CD4-positive, CD25-positive, alpha-beta regulatory T cell (primary cell): Measurements from ENCODE around the gene VMO1. TPM values are rescaled to one million over a fixed set of nuclear protein-coding genes. Genes with fewer than 3 reads are reported as not detected.

Experiments used
- ATAC-seq, 2 donors: fragments of 150-1000 bp; cut with Tn5 transposase; one replicate each; pipeline ENCODE4 v1.10.0; 2021; ENCODE audit warnings: low read depth in 2 of 2, moderate number of reproducible peaks in 2 of 2, moderate library complexity in 1 of 2
- DNase-seq, 3 donors: peaks; one replicate each; pipeline versions ENCODE4 v3.0.0 to v3.0.0-alpha.2; 2012 to 2022; ENCODE audit warnings: mixed read lengths in 1 of 3
- H3K27ac ChIP-seq: one replicate; pipeline ENCODE4 v1.7.0; 2013; ENCODE audit warnings: mild to moderate bottlenecking, low read length; ENCODE audit not compliant: insufficient read depth, poor library complexity, severe bottlenecking
- H3K27me3 ChIP-seq: one replicate; pipeline ENCODE4 v1.7.0; 2013; ENCODE audit warnings: low read length; ENCODE audit not compliant: control insufficient read depth, insufficient read depth
- H3K36me3 ChIP-seq: one replicate; pipeline ENCODE4 v1.7.0; 2013; ENCODE audit warnings: mild to moderate bottlenecking, low read length, moderate library complexity; ENCODE audit not compliant: control insufficient read depth, insufficient read depth
- H3K4me1 ChIP-seq: 2 replicates; pipeline ENCODE4 v1.7.0; 2013; ENCODE audit warnings: mild to moderate bottlenecking, low read length; ENCODE audit not compliant: insufficient read depth, control insufficient read depth, poor library complexity, severe bottlenecking
- H3K4me3 ChIP-seq: one replicate; pipeline ENCODE4 v1.7.0; 2013; ENCODE audit warnings: low read depth, mild to moderate bottlenecking, low read length, moderate library complexity
- H3K9me3 ChIP-seq, 2 experiments: 1 replicate in 1 of 2; 2 replicates in 1 of 2; pipeline ENCODE4 v1.7.0; 2013; ENCODE audit warnings: low read length in 2 of 2, mild to moderate bottlenecking in 1 of 2, moderate library complexity in 1 of 2; ENCODE audit not compliant: control insufficient read depth in 2 of 2
- H3K27ac Mint-ChIP-seq, 3 donors: one replicate each; pipeline ENCODE4 v1.8.0; 2020 to 2022; ENCODE audit warnings: mild to moderate bottlenecking in 3 of 3, mixed read lengths in 3 of 3, moderate library complexity in 2 of 3
- H3K27me3 Mint-ChIP-seq: one replicate; pipeline ENCODE4 v1.8.0; 2022; ENCODE audit warnings: mild to moderate bottlenecking, mixed read lengths
- H3K36me3 Mint-ChIP-seq: one replicate; pipeline ENCODE4 v1.8.0; 2020; ENCODE audit warnings: mixed read lengths
- H3K4me1 Mint-ChIP-seq, 4 donors: one replicate each; pipeline ENCODE4 v1.8.0; 2020 to 2022; ENCODE audit warnings: mixed read lengths in 4 of 4, mild to moderate bottlenecking in 1 of 4
- H3K4me3 Mint-ChIP-seq, 4 donors: one replicate each; pipeline ENCODE4 v1.8.0; 2020 to 2022; ENCODE audit warnings: mild to moderate bottlenecking in 4 of 4, mixed read lengths in 4 of 4, moderate library complexity in 3 of 4
- H3K9me3 Mint-ChIP-seq, 7 donors: one replicate each; pipeline ENCODE4 v1.8.0; 2020 to 2022; ENCODE audit warnings: mixed read lengths in 7 of 7, mild to moderate bottlenecking in 3 of 7, moderate library complexity in 2 of 7
- polyA plus RNA-seq, 4 donors: library from polyadenylated mRNA; unstranded; fragments of 300-500 nt; fragmentation: Illumina TruSeq; gene quantifications; one replicate each; pipeline ENCODE4 v1.2.3, GENCODE V29; 2021
- total RNA-seq: library from RNA; stranded (reverse); gene quantifications from one replicate; pipeline ENCODE4 v1.2.3, GENCODE V29; 2022

The VMO1 gene
- total and polyA plus RNA-seq, 5 donors from 2014 or later = 0.71 TPM; not detected in 4

DNA sequence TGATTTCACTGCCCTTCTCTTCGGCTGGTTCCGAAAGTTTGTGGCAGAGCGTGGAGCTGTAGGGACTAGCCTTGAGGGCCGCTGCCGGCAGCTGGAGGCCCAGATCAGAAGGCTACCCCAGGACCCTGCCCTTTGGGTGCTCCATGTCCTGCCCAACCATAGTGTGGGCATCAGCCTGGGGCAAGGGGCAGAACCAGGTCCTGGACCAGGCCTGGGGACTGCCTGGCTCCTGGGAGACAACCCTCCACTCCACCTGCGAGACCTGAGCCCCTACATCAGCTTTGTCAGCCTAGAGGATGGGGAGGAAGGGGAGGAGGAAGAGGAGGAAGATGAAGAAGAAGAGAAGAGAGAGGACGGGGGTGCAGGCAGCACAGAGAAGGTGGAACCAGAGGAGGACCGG lies 45.6 kb downstream of the VMO1 start:
- Histone ChIP-seq H3K9me3 (no peaks in the 10 kb centered on the region), H3K36me3 (no peaks in the 10 kb centered on the region), H3K27me3 (peaks cover 9% of the 10 kb centered on the region), H3K4me3 (no peak overlapping the region), H3K27ac (no peak overlapping the region), H3K4me1 (peaks cover 25% of the 10 kb centered on the region)
- H3K27ac Mint-ChIP-seq = peak overlapping the region; percentile 16 to 96 (median 78)
- H3K4me1 Mint-ChIP-seq = peaks cover 0 to 25% (median 2%) of the 10 kb centered on the region in 4 donors
- no peak for ATAC-seq
- H3K36me3 Mint-ChIP-seq = no peaks in the 10 kb centered on the region
- peaks cover 53% of the 10 kb centered on the region for H3K27me3 Mint-ChIP-seq
- peak overlapping the region; percentile 78 to 94 (median 88) for H3K4me3 Mint-ChIP-seq
- no peaks in the 10 kb centered on the region for H3K9me3 Mint-ChIP-seq
- DNase-seq = no peak

GRCh38 chr17:4740025-4740351 lies 46.2 kb downstream of the VMO1 start:
- Histone ChIP-seq H3K36me3 (no peaks in the 10 kb centered on the region), H3K4me1 (peaks cover 21% of the 10 kb centered on the region), H3K27me3 (peaks cover 9% of the 10 kb centered on the region), H3K4me3 (peak overlapping the region; percentile 44), H3K27ac (no peak overlapping the region), H3K9me3 (no peaks in the 10 kb centered on the region)
- H3K9me3 Mint-ChIP-seq = no peaks in the 10 kb centered on the region
- peak overlapping the region; percentile 69 to 96 (median 78) for H3K27ac Mint-ChIP-seq
- ATAC-seq (no peak), DNase-seq (no peak)
- peak overlapping the region; percentile 78 to 94 (median 88) for H3K4me3 Mint-ChIP-seq
- H3K27me3 Mint-ChIP-seq = peaks cover 50% of the 10 kb centered on the region
- H3K4me1 Mint-ChIP-seq = peaks cover 0 to 20% (median 2%) of the 10 kb centered on the region in 4 donors
- H3K36me3 Mint-ChIP-seq = no peaks in the 10 kb centered on the region

DNA sequence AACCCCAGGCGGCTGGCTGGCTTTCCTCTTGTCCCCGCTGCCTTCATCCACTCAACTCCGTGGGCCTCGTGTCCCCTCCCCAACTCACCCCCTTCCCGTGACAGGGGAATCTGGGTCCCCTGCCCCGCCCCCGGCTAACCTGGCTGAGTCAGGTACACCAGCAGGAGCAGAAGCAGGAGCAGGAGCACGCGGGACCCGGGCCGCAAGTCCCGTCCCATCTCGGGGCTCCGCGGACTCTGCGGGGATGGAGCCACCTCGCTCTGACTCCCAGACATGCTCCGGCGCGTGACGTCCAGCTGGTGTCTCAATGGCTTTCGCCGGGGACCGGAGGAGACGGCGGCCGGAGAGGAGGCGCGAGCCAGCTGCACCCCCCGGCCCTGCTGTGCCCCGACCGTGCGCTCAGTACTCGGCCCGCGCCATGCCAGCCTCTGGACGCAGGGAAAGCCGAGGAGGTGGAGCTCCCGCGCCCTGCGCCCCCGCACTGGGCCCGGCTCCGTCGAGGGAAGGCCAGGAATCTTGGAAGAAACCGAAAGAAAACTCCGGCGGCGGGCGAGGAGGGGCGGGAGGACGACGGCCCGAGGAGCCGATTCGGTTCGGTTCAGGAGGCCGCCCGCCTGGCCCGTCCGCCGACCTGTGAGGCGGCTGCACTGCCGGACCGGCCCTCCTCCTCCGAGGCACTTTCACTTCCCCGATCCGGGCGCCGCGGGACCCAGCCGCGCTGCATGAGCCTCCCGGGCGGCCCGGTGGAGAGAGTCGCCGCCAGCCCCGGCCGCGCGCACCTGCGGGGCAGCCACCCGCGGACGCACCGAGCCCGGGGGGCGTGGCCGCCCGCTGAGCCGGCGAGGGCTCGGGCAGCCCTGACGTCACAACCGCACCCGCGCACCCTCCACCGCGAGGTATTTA lies 46.8 kb downstream of the VMO1 start, which contains the start of the genes CXCL16 and ZMYND15:
TSS of gene CXCL16 (minus strand) at position 807 of the 903 bp plus-strand sequence. CDS start at position 218, 589 bp downstream.
TSS of gene ZMYND15 (plus strand) at position 712 of the 903 bp plus-strand sequence. CDS start 716 bp downstream, outside the sequence.
- peaks cover 9% of the 10 kb centered on the region for H3K27me3 ChIP-seq
- Mint-ChIP-seq H3K4me1 (peaks cover 0 to 17% (median 2%) of the 10 kb centered on the region in 4 donors), H3K36me3 (no peaks in the 10 kb centered on the region), H3K9me3 (no peaks in the 10 kb centered on the region), H3K4me3 (peak within 1 kb of the TSS; percentile 91 to 94 (median 92)), H3K27ac (peak within 1 kb of the TSS; percentile 69 to 97 (median 96)), H3K27me3 (peaks cover 43% of the 10 kb centered on the region)
- no peak within 1 kb of the TSS for H3K27ac ChIP-seq
- no peaks in the 10 kb centered on the region for H3K36me3 ChIP-seq
- DNase-seq = peak; percentile 44 to 66 (median 64)
- peaks cover 21% of the 10 kb centered on the region for H3K4me1 ChIP-seq
- peak; percentile 55 to 62 for ATAC-seq
- peak within 1 kb of the TSS; percentile 57 for H3K4me3 ChIP-seq
- no peaks in the 10 kb centered on the region for H3K9me3 ChIP-seq

GRCh38 chr17:4738136-4739121 lies 47.7 kb downstream of the VMO1 start:
- peaks cover 0 to 19% (median 3%) of the 10 kb centered on the region in 4 donors for H3K4me1 Mint-ChIP-seq
- Histone ChIP-seq H3K4me1 (peaks cover 21% of the 10 kb centered on the region), H3K27ac (no peak overlapping the region), H3K4me3 (peak overlapping the region; percentile 57), H3K36me3 (no peaks in the 10 kb centered on the region), H3K9me3 (no peaks in the 10 kb centered on the region), H3K27me3 (peaks cover 9% of the 10 kb centered on the region)
- H3K36me3 Mint-ChIP-seq = no peaks in the 10 kb centered on the region
- peaks cover 42% of the 10 kb centered on the region for H3K27me3 Mint-ChIP-seq
- peak overlapping the region; percentile 66 to 97 (median 86) for H3K27ac Mint-ChIP-seq
- no peaks in the 10 kb centered on the region for H3K9me3 Mint-ChIP-seq
- DNase-seq = peak in 2 of 3 donors; percentile 43 to 52
- peak overlapping the region; percentile 91 to 93 (median 92) for H3K4me3 Mint-ChIP-seq
- peak; percentile 36 to 56 for ATAC-seq

DNA sequence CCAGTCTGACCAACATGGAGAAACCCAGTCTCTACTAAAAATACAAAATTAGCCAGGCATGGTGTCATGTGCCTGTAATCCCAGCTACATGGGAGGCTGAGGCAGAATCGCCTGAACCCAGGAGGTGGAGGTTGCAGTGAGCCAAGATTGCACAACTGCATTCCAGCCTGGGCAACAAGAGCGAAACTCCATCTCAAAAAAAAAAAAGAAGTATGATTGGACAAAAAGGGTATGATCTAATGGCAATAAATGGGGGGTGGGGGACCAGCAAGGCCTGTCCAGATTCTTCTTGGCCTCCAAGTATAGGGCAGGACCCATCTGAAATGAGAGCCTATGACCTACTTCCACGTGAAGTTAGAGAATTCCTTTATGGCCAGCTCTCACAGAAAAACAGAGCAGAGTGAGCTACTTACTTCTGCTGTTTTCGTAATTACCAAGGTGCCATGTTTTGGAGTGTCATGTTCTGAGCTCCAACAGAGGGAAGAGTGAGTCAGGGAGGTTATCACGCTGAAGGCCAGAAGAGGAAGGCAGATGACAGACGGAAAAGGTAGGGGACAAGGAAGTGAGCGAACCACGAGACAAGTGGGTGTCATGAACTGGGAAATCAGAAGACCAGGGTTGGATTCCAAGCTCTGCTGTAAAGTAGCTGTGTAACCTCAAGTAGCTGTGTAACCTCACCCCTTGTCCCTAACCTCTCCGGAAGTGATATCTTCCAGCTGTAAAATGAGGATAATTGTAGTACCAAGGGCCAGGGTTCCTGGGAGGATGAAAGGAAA lies 50.1 kb downstream of the VMO1 start:
- Histone ChIP-seq H3K9me3 (no peaks in the 10 kb centered on the region), H3K27me3 (peaks cover 9% of the 10 kb centered on the region), H3K36me3 (no peaks in the 10 kb centered on the region), H3K4me1 (peaks cover 27% of the 10 kb centered on the region), H3K27ac (no peak overlapping the region), H3K4me3 (no peak overlapping the region)
- H3K36me3 Mint-ChIP-seq = peaks cover 3% of the 10 kb centered on the region
- peaks cover 27% of the 10 kb centered on the region for H3K27me3 Mint-ChIP-seq
- no peak overlapping the region for H3K27ac Mint-ChIP-seq
- DNase-seq = no peak
- H3K4me3 Mint-ChIP-seq = peak overlapping the region in 2 of 4 donors; percentile 13 to 41
- H3K9me3 Mint-ChIP-seq = no peaks in the 10 kb centered on the region
- peaks cover 4 to 33% (median 9%) of the 10 kb centered on the region in 4 donors for H3K4me1 Mint-ChIP-seq
- no peak for ATAC-seq
